ENCODE data around the gene TSPAN19.

TSPAN19 gene

GRCh38 chr12:84973026-84973425 lies 63.1 kb downstream of the TSPAN19 start:
- TF ChIP-seq CTCF (IDR thresholded peaks at IDR 0.05), result no peak
- H3K27ac ChIP-seq, result no peak overlapping the region
- H3K27me3 ChIP-seq, result no peaks in the 10 kb centered on the region
- no peak for DNase-seq
- H3K4me1 ChIP-seq, result no peaks in the 10 kb centered on the region
- H3K36me3 ChIP-seq, result no peaks in the 10 kb centered on the region
- intact Hi-C loops (cut with DNase I; ENCODE audit: low total_unique reads), result no loop called here
- no peak overlapping the region for H3K4me3 ChIP-seq
- H3K9me3 ChIP-seq, result no peaks in the 10 kb centered on the region

GRCh38 chr12:84969226-84969625 lies 66.9 kb downstream of the TSPAN19 start:
- no peaks in the 10 kb centered on the region for H3K36me3 ChIP-seq
- intact Hi-C loops (cut with DNase I; ENCODE audit: low total_unique reads), result no loop called here
- no peak for DNase-seq

More at GRCh38 chr12:84969226-84969625, 66.9 kb downstream of the TSPAN19 start:
- Histone ChIP-seq H3K27ac (no peak overlapping the region), H3K4me1 (no peaks in the 10 kb centered on the region), H3K27me3 (no peaks in the 10 kb centered on the region), H3K4me3 (no peak overlapping the region), H3K9me3 (no peaks in the 10 kb centered on the region)
- TF ChIP-seq CTCF (IDR thresholded peaks at IDR 0.05), result no peak
